Liver (tissue), 3 donors: Measurements from ENCODE around the gene C17orf58.

Source experiments
- RXRA ChIP-seq, 2 donors: IDR thresholded peaks; 2 replicates each; pipeline ENCODE4 v1.6.1; 2017 to 2018; ENCODE audit warnings: antibody characterized with exemption in 2 of 2, mild to moderate bottlenecking in 1 of 2
- TF ChIP-seq, protein P1 (sequence below): fragments of 150-350 bp; IDR thresholded peaks from 2 replicates; pipeline ENCODE4 v1.5.1; 2017; ENCODE audit warnings: improper control_type of control experiment, low read depth, low read length; ENCODE audit not compliant: missing input control
- TF ChIP-seq, protein P2 (sequence below): IDR thresholded peaks from 2 replicates; pipeline ENCODE4 v1.6.1; 2016; ENCODE audit warnings: antibody characterized with exemption
- donor health status: healthy.
- donor health status: healthy.

DNA sequence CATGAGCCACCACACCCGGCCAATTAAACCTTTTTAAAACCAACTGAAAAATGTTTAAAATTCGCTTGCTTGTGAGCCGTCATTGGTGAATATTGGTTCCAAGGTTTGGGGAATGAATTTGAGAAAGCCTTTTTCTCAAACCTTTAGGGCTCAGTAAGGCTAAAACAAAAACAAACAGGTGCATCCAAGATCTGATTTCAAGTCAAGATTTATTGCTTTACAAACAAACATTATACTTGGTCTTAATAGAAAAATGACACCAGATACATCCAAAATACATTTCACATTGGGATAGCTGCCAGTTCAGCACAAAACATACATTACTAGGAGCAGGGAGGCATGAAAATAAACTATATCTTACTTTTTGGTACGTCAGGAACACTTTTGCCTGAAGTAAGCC is 5.4 kb downstream of the C17orf58 start:
- TF ChIP-seq, protein P1, sequence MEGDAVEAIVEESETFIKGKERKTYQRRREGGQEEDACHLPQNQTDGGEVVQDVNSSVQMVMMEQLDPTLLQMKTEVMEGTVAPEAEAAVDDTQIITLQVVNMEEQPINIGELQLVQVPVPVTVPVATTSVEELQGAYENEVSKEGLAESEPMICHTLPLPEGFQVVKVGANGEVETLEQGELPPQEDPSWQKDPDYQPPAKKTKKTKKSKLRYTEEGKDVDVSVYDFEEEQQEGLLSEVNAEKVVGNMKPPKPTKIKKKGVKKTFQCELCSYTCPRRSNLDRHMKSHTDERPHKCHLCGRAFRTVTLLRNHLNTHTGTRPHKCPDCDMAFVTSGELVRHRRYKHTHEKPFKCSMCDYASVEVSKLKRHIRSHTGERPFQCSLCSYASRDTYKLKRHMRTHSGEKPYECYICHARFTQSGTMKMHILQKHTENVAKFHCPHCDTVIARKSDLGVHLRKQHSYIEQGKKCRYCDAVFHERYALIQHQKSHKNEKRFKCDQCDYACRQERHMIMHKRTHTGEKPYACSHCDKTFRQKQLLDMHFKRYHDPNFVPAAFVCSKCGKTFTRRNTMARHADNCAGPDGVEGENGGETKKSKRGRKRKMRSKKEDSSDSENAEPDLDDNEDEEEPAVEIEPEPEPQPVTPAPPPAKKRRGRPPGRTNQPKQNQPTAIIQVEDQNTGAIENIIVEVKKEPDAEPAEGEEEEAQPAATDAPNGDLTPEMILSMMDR = no peak
- TF ChIP-seq RXRA (IDR thresholded peaks at IDR 0.05) = no peak
- TF ChIP-seq, protein P2, sequence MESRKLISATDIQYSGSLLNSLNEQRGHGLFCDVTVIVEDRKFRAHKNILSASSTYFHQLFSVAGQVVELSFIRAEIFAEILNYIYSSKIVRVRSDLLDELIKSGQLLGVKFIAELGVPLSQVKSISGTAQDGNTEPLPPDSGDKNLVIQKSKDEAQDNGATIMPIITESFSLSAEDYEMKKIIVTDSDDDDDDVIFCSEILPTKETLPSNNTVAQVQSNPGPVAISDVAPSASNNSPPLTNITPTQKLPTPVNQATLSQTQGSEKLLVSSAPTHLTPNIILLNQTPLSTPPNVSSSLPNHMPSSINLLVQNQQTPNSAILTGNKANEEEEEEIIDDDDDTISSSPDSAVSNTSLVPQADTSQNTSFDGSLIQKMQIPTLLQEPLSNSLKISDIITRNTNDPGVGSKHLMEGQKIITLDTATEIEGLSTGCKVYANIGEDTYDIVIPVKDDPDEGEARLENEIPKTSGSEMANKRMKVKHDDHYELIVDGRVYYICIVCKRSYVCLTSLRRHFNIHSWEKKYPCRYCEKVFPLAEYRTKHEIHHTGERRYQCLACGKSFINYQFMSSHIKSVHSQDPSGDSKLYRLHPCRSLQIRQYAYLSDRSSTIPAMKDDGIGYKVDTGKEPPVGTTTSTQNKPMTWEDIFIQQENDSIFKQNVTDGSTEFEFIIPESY = no peak
